SU-DHL-6 (cell line): ENCODE data around the gene HS3ST6.

Experiments
- H2AFZ ChIP-seq: fragments of 200-600 bp; sonication (generic); 2 replicates; pipeline ENCODE4 v1.6.1; 2014; ENCODE audit warnings: low read depth, mild to moderate bottlenecking, moderate library complexity, mixed read lengths, antibody characterized with exemption, low read length; ENCODE audit not compliant: severe bottlenecking
- H3F3A ChIP-seq: fragments of 200-600 bp; shearing (Covaris generic); 2 replicates; pipeline ENCODE4 v1.6.0; 2016; ENCODE audit warnings: antibody characterized with exemption, mild to moderate bottlenecking; ENCODE audit not compliant: insufficient read depth
- H3K27ac ChIP-seq: fragments of 200-600 bp; sonication (generic); 2 replicates; pipeline ENCODE4 v1.5.1; 2016; ENCODE audit warnings: low read depth, mild to moderate bottlenecking, low read length, moderate library complexity, mixed read lengths
- H3K27me3 ChIP-seq: fragments of 200-600 bp; sonication (generic), shearing (Covaris generic); 2 replicates; pipeline ENCODE4 v1.6.0; 2014; ENCODE audit warnings: mild to moderate bottlenecking, low read length
- H3K36me3 ChIP-seq: fragments of 200-600 bp; sonication (generic); 2 replicates; pipeline ENCODE4 v1.6.1; 2014; ENCODE audit warnings: mild to moderate bottlenecking, low read length, mixed read lengths
- H3K4me2 ChIP-seq: fragments of 300-600, 200-600 bp; shearing (Covaris generic), sonication (generic); 2 replicates; pipeline ENCODE4 v1.6.0; 2014; ENCODE audit warnings: low read length, low read depth, mild to moderate bottlenecking; ENCODE audit not compliant: poor library complexity, severe bottlenecking
- H3K4me3 ChIP-seq: fragments of 200-600 bp; sonication (generic); 2 replicates; pipeline ENCODE4 v1.5.1; 2014; ENCODE audit warnings: antibody characterized with exemption, low read length, mild to moderate bottlenecking, mixed read lengths; ENCODE audit not compliant: insufficient read depth, poor library complexity, severe bottlenecking
- H3K79me2 ChIP-seq: fragments of 200-600 bp; sonication (generic); 2 replicates; pipeline ENCODE4 v1.6.1; 2014; ENCODE audit warnings: mild to moderate bottlenecking, low read length, moderate library complexity; ENCODE audit not compliant: insufficient read depth
- H3K9ac ChIP-seq: fragments of 200-600 bp; sonication (generic); 2 replicates; pipeline ENCODE4 v1.7.0; 2014; ENCODE audit warnings: mild to moderate bottlenecking, low read length
- H3K9me2 ChIP-seq: fragments of 200-600 bp; sonication (generic); replicated peaks from 2 replicates; pipeline ENCODE4 v1.6.1; 2014; ENCODE audit warnings: low read length; ENCODE audit not compliant: insufficient read depth
- H3K9me3 ChIP-seq: fragments of 200-600 bp; sonication (generic); 2 replicates; pipeline ENCODE4 v1.6.1; 2014; ENCODE audit warnings: low read length, mixed read lengths; ENCODE audit not compliant: insufficient read depth
- H4K20me1 ChIP-seq: fragments of 200-600 bp; sonication (generic); 2 replicates; pipeline ENCODE4 v1.6.1; 2014; ENCODE audit warnings: low read depth, mild to moderate bottlenecking, antibody characterized with exemption, low read length, moderate library complexity, mixed read lengths
- CTCF ChIP-seq: fragments of 200-600 bp; sonication (generic); IDR thresholded peaks from one replicate; pipeline ENCODE4 v1.5.1; 2017; ENCODE audit warnings: antibody characterized with exemption, mild to moderate bottlenecking, low read length, moderate library complexity; ENCODE audit not compliant: insufficient read depth, poor library complexity, severe bottlenecking
- EZH2phosphoT487 ChIP-seq: fragments of 200-600 bp; sonication (generic), shearing (Covaris generic); conservative IDR thresholded peaks from 2 replicates; pipeline ENCODE4 v1.6.1; 2018; ENCODE audit warnings: mild to moderate bottlenecking, antibody characterized with exemption, low read length, moderate library complexity, mixed read lengths

The HS3ST6 gene

GRCh38 chr16:1863681-1864460 lies 54.3 kb downstream of the HS3ST6 start:
- Histone ChIP-seq H3K9ac (no peak overlapping the region), H3K36me3 (no peaks in the 10 kb centered on the region), H3K9me2 (no peaks in the 10 kb centered on the region), H3F3A (no peaks in the 10 kb centered on the region; the same call in 1 of the 2 replicates), H3K27ac (no peak overlapping the region), H3K79me2 (no peaks in the 10 kb centered on the region), H3K27me3 (no peaks in the 10 kb centered on the region), H3K4me2 (no peak overlapping the region), H2AFZ (no peak overlapping the region), H3K9me3 (no peaks in the 10 kb centered on the region), H4K20me1 (no peaks in the 10 kb centered on the region), H3K4me3 (no peak overlapping the region)
- TF ChIP-seq CTCF (no peak), EZH2phosphoT487 (no peak)

- H3K36me3 ChIP-seq: no peaks in the 10 kb centered on the region
- H3K27me3 ChIP-seq: no peaks in the 10 kb centered on the region
- no peak for TF ChIP-seq CTCF
- TF ChIP-seq EZH2phosphoT487: no peak
- no peak overlapping the region for H3K9ac ChIP-seq
- no peak overlapping the region for H3K4me2 ChIP-seq
- no peak overlapping the region for H3K27ac ChIP-seq
- H3F3A ChIP-seq: no peaks in the 10 kb centered on the region; the same call in 1 of the 2 replicates
- no peak overlapping the region for H3K4me3 ChIP-seq
- H3K79me2 ChIP-seq: no peaks in the 10 kb centered on the region
- no peaks in the 10 kb centered on the region for H3K9me3 ChIP-seq
- H3K9me2 ChIP-seq: no peaks in the 10 kb centered on the region
- H4K20me1 ChIP-seq: no peaks in the 10 kb centered on the region
- H2AFZ ChIP-seq: no peak overlapping the region
Measured at GRCh38 chr16:1862394-1862793, 55.8 kb downstream of the HS3ST6 start.

- Histone ChIP-seq H3K27me3 (no peaks in the 10 kb centered on the region), H3K27ac (no peak overlapping the region), H3K9ac (no peak overlapping the region), H2AFZ (no peak overlapping the region), H3K9me3 (no peaks in the 10 kb centered on the region), H3K4me2 (no peak overlapping the region), H4K20me1 (no peaks in the 10 kb centered on the region), H3K4me3 (no peak overlapping the region), H3K9me2 (no peaks in the 10 kb centered on the region), H3K36me3 (no peaks in the 10 kb centered on the region), H3F3A (no peaks in the 10 kb centered on the region; the same call in 1 of the 2 replicates), H3K79me2 (no peaks in the 10 kb centered on the region)
- no peak for TF ChIP-seq EZH2phosphoT487
- no peak for TF ChIP-seq CTCF
Measured at GRCh38 chr16:1861730-1862129, 56.5 kb downstream of the HS3ST6 start.
